ENCODE measurements around the gene DOCK3. TPM values are rescaled to one million over a fixed set of nuclear protein-coding genes. Genes with fewer than 3 reads are reported as not detected.
"Not testable (repeated sequence)": the region's sequence is repeated elsewhere in the genome, so short reads cannot be mapped to it uniquely, and the experiment has no call there.

The DOCK3 gene
- total RNA-seq, 2 donors from 2014 or later: 0.02 to 0.32 TPM

- H3K4me3 ChIP-seq: no peak overlapping the region
- no peaks in the 10 kb centered on the region for H3K9me3 ChIP-seq
- H3K27me3 ChIP-seq: no peaks in the 10 kb centered on the region
- intact Hi-C loops (cut with DNase I): no loop called here
- no peak for DNase-seq
- H3K4me1 ChIP-seq: no peaks in the 10 kb centered on the region
- no peak overlapping the region for H3K27ac ChIP-seq
- H3K36me3 ChIP-seq: no peaks in the 10 kb centered on the region
- no peak overlapping the region for H3K9ac ChIP-seq (ENCODE audit: low read depth in 2 of 2, low read length in 2 of 2)
- TF ChIP-seq CTCF (IDR thresholded peaks at IDR 0.05): no peak
Observed at GRCh38 chr3:51257870-51258269, 583.1 kb downstream of the DOCK3 start.

GRCh38 chr3:51264166-51264565 is 589.4 kb downstream of the DOCK3 start:
- H3K27me3 ChIP-seq; DNase-seq; H3K9me3 ChIP-seq; intact Hi-C loops (cut with DNase I); H3K27ac ChIP-seq; H3K9ac ChIP-seq (ENCODE audit: low read depth in 2 of 2, low read length in 2 of 2); H3K4me3 ChIP-seq; H3K4me1 ChIP-seq; H3K36me3 ChIP-seq: not testable (repeated sequence)

GRCh38 chr3:51268132-51268531 is 593.4 kb downstream of the DOCK3 start:
- H3K4me1 ChIP-seq: no peaks in the 10 kb centered on the region
- no peak overlapping the region for H3K4me3 ChIP-seq
- H3K36me3 ChIP-seq: no peaks in the 10 kb centered on the region
- no peak overlapping the region for H3K9ac ChIP-seq (ENCODE audit: low read depth in 2 of 2, low read length in 2 of 2)
- intact Hi-C loops (cut with DNase I): no loop called here
- no peak for TF ChIP-seq CTCF (IDR thresholded peaks at IDR 0.05)
- H3K27me3 ChIP-seq: no peaks in the 10 kb centered on the region
- H3K9me3 ChIP-seq: no peaks in the 10 kb centered on the region
- H3K27ac ChIP-seq: no peak overlapping the region
- DNase-seq: no peak

- Histone ChIP-seq H3K4me3 (no peak overlapping the region), H3K36me3 (no peaks in the 10 kb centered on the region), H3K9ac (ENCODE audit: low read depth in 2 of 2, low read length in 2 of 2) (no peak overlapping the region), H3K27ac (no peak overlapping the region), H3K27me3 (no peaks in the 10 kb centered on the region), H3K4me1 (no peaks in the 10 kb centered on the region), H3K9me3 (no peaks in the 10 kb centered on the region)
- intact Hi-C loops (cut with DNase I): no loop called here
- TF ChIP-seq CTCF (IDR thresholded peaks at IDR 0.05): no peak
- DNase-seq: no peak
Observed at GRCh38 chr3:51269466-51269865, 594.7 kb downstream of the DOCK3 start.

GRCh38 chr3:51270559-51270958 is 595.8 kb downstream of the DOCK3 start:
- no peak for DNase-seq
- intact Hi-C loops (cut with DNase I): no loop called here
- H3K4me1 ChIP-seq: no peaks in the 10 kb centered on the region
- H3K27me3 ChIP-seq: no peaks in the 10 kb centered on the region
- H3K9me3 ChIP-seq: no peaks in the 10 kb centered on the region
- no peak overlapping the region for H3K4me3 ChIP-seq
- H3K27ac ChIP-seq: no peak overlapping the region
- TF ChIP-seq CTCF (IDR thresholded peaks at IDR 0.05): no peak
- H3K36me3 ChIP-seq: no peaks in the 10 kb centered on the region
- no peak overlapping the region for H3K9ac ChIP-seq (ENCODE audit: low read depth in 2 of 2, low read length in 2 of 2)

GRCh38 chr3:51271172-51271571 is 596.4 kb downstream of the DOCK3 start:
- no peak overlapping the region for H3K9ac ChIP-seq (ENCODE audit: low read depth in 2 of 2, low read length in 2 of 2)
- intact Hi-C loops (cut with DNase I): no loop called here

More at GRCh38 chr3:51271172-51271571, 596.4 kb downstream of the DOCK3 start:
- Histone ChIP-seq H3K36me3 (no peaks in the 10 kb centered on the region), H3K27ac (no peak overlapping the region), H3K4me1 (no peaks in the 10 kb centered on the region), H3K4me3 (no peak overlapping the region), H3K9me3 (no peaks in the 10 kb centered on the region), H3K27me3 (no peaks in the 10 kb centered on the region)
- TF ChIP-seq CTCF (IDR thresholded peaks at IDR 0.05): no peak
- no peak for DNase-seq
